ENCODE results near the gene NEDD4.

GRCh38 chr15:55795031-55795430, 198.4 kb downstream of the NEDD4 start:
- TF ChIP-seq CTCF (IDR thresholded peaks at IDR 0.05) (no peak), POLR2A (IDR thresholded peaks at IDR 0.05) (no peak)
